Natural killer cell treated with Interleukin-12 subunit alpha and Interleukin-12 subunit beta and Interleukin-15 and Interleukin-18, amount 100 ng/mL, for 72 hours (primary cell): ENCODE results near the gene STIM1. TPM values are rescaled to one million over a fixed set of nuclear protein-coding genes. Genes with fewer than 3 reads are reported as not detected.
"Not testable (repeated sequence)": the region's sequence is repeated elsewhere in the genome, so short reads cannot be mapped to it uniquely, and the experiment has no call there.

Experiments
- ATAC-seq, 2 donors: fragments of 150-1000 bp; cut with Tn5 transposase in 1 of 2; sonication (Bioruptor Pico), chemical (Tn5 transposase) in 1 of 2; 2 replicates each; pipeline ENCODE4 v1.10.0; 2021
- DNase-seq: peaks from one replicate; pipeline ENCODE4 v3.0.0; 2022; ENCODE audit warnings: low spot score
- H3K27ac Mint-ChIP-seq, 2 donors: 1 replicate in 1 of 2; 2 replicates in 1 of 2; pipeline ENCODE4 v1.8.0; 2022; ENCODE audit warnings: mixed read lengths in 2 of 2, mild to moderate bottlenecking in 1 of 2, moderate library complexity in 1 of 2
- H3K27me3 Mint-ChIP-seq, 2 donors: 1 replicate in 1 of 2; 2 replicates in 1 of 2; pipeline ENCODE4 v1.8.0; 2022; ENCODE audit warnings: mixed read lengths in 2 of 2
- H3K36me3 Mint-ChIP-seq: one replicate; pipeline ENCODE4 v1.8.0; 2022; ENCODE audit warnings: mixed read lengths
- H3K4me1 Mint-ChIP-seq, 2 donors: 1 replicate in 1 of 2; 2 replicates in 1 of 2; pipeline ENCODE4 v1.8.0; 2022; ENCODE audit warnings: low read depth in 2 of 2, mixed read lengths in 2 of 2, mild to moderate bottlenecking in 1 of 2
- H3K4me3 Mint-ChIP-seq: one replicate; pipeline ENCODE4 v1.8.0; 2022; ENCODE audit warnings: mixed read lengths
- H3K9me3 Mint-ChIP-seq: 2 replicates; pipeline ENCODE4 v1.8.0; 2022; ENCODE audit warnings: mixed read lengths
- total RNA-seq, 2 donors: library from RNA; stranded (reverse); gene quantifications; one replicate each; pipeline ENCODE4 v1.2.3, GENCODE V29; 2022

STIM1 gene
- total RNA-seq, 2 donors from 2014 or later, result 83.9 to 85.9 TPM

- Mint-ChIP-seq H3K27me3 (no peaks in the 10 kb centered on the region), H3K4me3 (peak within 1 kb of the TSS; percentile 97), H3K36me3 (peaks cover 8% of the 10 kb centered on the region), H3K27ac (peak within 1 kb of the TSS; percentile 94 to 98), H3K9me3 (no peaks in the 10 kb centered on the region), H3K4me1 (peaks cover 49 to 52% of the 10 kb centered on the region in 2 donors)
- DNase-seq (peak; percentile 95), ATAC-seq (peak; percentile 99)
Measured at GRCh38 chr11:4094348-4095291, 239.2 kb downstream of the STIM1 start, which contains the start of gene RRM1. RRM1 (plus strand) TSS chr11:4094799; CDS start chr11:4095013, 214 bp downstream.

DNA sequence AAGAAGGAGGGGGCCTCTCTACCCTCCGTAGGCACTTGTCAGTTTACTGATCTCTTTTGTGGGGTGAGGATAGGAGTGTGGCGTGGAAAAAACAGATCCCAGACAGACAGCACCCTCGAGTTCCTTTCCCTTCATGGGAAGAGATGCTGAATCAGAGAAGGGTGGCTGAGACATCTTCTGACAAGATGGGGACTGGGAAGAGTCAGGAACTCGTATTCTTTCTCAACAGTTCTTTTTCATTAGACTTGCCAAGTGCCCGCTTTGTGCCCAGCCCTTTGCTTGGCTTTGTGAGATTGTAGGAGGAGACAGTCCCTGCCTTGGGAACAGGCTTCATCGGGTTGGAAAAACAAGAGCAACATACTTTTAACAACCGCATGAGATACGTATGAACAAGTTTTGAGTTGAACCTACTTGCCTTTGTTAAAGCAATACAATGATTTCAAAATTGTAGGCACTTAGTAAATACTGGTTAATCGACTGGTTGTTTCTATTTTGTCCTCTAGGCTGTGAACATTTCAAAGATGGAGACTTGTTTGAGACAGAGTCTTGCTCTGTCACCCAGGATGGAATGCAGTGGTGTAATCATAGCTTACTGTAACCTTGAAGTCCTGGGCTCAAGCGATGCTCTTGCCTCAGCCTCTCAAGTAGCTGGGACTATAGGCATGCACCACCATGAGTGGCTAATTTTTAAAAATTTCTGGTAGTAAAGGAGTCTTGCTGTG, 240.2 kb downstream of the STIM1 start:
- DNase-seq (no peak), ATAC-seq (no peak)
- peaks cover 42 to 49% of the 10 kb centered on the region in 2 donors for H3K4me1 Mint-ChIP-seq
- H3K36me3 Mint-ChIP-seq, result peaks cover 11% of the 10 kb centered on the region
- H3K4me3 Mint-ChIP-seq, result peak overlapping the region; percentile 97
- H3K27ac Mint-ChIP-seq, result peak overlapping the region; percentile 94 to 98
- H3K27me3 Mint-ChIP-seq, result no peaks in the 10 kb centered on the region
- H3K9me3 Mint-ChIP-seq, result no peaks in the 10 kb centered on the region

GRCh38 chr11:4098026-4098621, 242.7 kb downstream of the STIM1 start:
- Mint-ChIP-seq H3K36me3 (peaks cover 23% of the 10 kb centered on the region), H3K9me3 (no peaks in the 10 kb centered on the region), H3K4me1 (peaks cover 35 to 47% of the 10 kb centered on the region in 2 donors), H3K27ac (no peak overlapping the region), H3K4me3 (no peak overlapping the region), H3K27me3 (no peaks in the 10 kb centered on the region)
- ATAC-seq (no peak), DNase-seq (no peak)

DNA sequence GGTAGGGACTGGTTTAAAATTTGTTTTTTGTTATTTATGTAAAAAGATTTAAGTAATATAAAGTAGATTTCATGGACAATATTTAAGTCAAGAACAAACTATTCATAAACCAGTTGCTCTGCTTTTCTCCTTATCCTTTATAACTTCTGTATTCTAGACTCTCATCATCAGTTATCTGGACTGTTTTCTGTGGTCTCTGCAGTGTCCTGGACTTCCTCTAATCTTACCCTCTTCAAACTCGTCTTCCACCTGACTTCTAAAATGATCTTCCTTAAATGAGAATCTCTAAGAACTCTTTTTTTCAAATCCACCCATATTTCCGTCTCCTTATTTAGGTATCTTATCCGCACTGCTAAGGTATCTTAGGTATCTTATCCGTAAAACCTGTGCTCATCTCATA, 247.2 kb downstream of the STIM1 start:
- Mint-ChIP-seq H3K36me3 (peaks cover 18% of the 10 kb centered on the region), H3K4me1 (peaks cover 14 to 27% of the 10 kb centered on the region in 2 donors), H3K27ac (no peak overlapping the region), H3K27me3 (no peaks in the 10 kb centered on the region), H3K9me3 (no peaks in the 10 kb centered on the region), H3K4me3 (no peak overlapping the region)
- ATAC-seq (no peak), DNase-seq (no peak)

DNA sequence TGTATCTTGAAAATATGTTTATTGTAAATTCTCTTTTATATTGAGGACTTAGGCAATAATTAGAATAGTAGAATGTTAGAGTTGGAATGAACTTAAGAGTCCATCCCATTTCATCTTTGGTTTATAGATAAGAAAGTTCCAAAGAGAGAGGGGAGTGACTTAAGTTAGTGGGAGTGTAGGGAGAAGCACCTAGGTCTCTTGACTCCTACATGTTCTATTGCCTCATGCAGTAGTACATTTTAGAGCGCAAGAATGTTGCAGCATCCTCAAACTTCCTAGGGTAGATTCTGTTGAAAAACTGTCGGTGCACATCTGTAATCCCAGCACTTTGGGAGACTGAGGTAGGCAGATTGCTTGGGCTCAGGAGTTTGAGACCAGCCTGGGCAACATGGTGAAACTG, 247.8 kb downstream of the STIM1 start:
- peaks cover 21% of the 10 kb centered on the region for H3K36me3 Mint-ChIP-seq
- H3K4me3 Mint-ChIP-seq, result no peak overlapping the region
- no peak for DNase-seq
- no peaks in the 10 kb centered on the region for H3K27me3 Mint-ChIP-seq
- ATAC-seq, result no peak
- H3K27ac Mint-ChIP-seq, result no peak overlapping the region
- H3K4me1 Mint-ChIP-seq, result peaks cover 13 to 27% of the 10 kb centered on the region in 2 donors
- no peaks in the 10 kb centered on the region for H3K9me3 Mint-ChIP-seq

- H3K36me3 Mint-ChIP-seq, result peaks cover 15% of the 10 kb centered on the region
- DNase-seq (no peak), ATAC-seq (no peak)
- H3K27me3 Mint-ChIP-seq, result no peaks in the 10 kb centered on the region
- H3K4me1 Mint-ChIP-seq, result peaks cover 2 to 8% of the 10 kb centered on the region in 2 donors
- H3K9me3 Mint-ChIP-seq, result no peaks in the 10 kb centered on the region
- no peak overlapping the region for H3K27ac Mint-ChIP-seq
- H3K4me3 Mint-ChIP-seq, result no peak overlapping the region
Measured at GRCh38 chr11:4105916-4106315, 250.5 kb downstream of the STIM1 start.

- no peak overlapping the region for H3K27ac Mint-ChIP-seq
- no peak for DNase-seq
- no peak for ATAC-seq
- H3K27me3 Mint-ChIP-seq, result no peaks in the 10 kb centered on the region
- H3K36me3 Mint-ChIP-seq, result peaks cover 29% of the 10 kb centered on the region
- H3K9me3 Mint-ChIP-seq, result no peaks in the 10 kb centered on the region
- peaks cover 0 to 2% of the 10 kb centered on the region in 2 donors for H3K4me1 Mint-ChIP-seq
- H3K4me3 Mint-ChIP-seq, result no peak overlapping the region
Measured at GRCh38 chr11:4111834-4112233, 256.4 kb downstream of the STIM1 start.

DNA sequence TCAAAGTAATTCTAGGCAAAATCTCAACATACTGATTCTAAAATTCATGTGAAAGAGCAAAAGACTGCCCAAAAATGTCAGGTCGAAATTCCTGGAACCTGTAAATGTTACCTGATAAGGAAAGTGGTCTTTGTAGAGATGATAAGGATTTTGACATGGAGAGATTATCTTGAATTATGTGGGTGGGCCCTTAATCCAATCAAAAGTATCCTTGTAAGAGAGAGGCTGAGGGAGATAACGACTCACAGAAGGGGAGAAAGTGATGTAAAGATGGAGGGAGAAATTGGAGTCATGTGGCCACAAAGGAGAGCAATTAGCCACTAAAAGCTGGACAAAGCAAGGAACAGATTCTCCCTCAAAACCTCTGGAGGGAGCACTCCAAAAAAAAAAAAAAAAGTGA, 259.7 kb downstream of the STIM1 start:
- no peak for ATAC-seq
- H3K27me3 Mint-ChIP-seq, result no peaks in the 10 kb centered on the region
- peaks cover 27% of the 10 kb centered on the region for H3K36me3 Mint-ChIP-seq
- no peak overlapping the region for H3K27ac Mint-ChIP-seq
- peaks cover 10% of the 10 kb centered on the region in 2 donors for H3K4me1 Mint-ChIP-seq
- no peak overlapping the region for H3K4me3 Mint-ChIP-seq
- H3K9me3 Mint-ChIP-seq, result no peaks in the 10 kb centered on the region
- DNase-seq, result no peak

- Mint-ChIP-seq H3K27ac (peak overlapping the region; percentile 26 to 49), H3K9me3 (no peaks in the 10 kb centered on the region), H3K4me1 (peaks cover 10% of the 10 kb centered on the region in 2 donors), H3K27me3 (no peaks in the 10 kb centered on the region), H3K4me3 (no peak overlapping the region), H3K36me3 (peaks cover 22% of the 10 kb centered on the region)
- DNase-seq (no peak), ATAC-seq (peak in 1 of 2 donors; percentile 27)
Measured at GRCh38 chr11:4118107-4118506, 262.6 kb downstream of the STIM1 start.

DNA sequence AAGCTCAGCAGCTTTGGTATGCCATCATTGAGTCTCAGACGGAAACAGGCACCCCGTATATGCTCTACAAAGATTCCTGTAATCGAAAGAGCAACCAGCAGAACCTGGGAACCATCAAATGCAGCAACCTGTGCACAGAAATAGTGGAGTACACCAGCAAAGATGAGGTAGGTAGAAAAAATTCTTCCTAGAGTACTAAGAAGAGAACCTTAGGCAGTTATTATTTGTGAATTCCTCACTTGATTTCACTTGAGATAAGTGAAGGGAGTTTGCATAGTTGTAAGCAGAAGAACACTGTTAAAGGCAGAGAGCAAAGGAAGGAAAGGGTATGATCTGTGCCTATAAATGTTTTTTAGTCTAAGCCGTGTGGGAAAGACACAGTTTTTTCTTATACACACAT, 267.8 kb downstream of the STIM1 start:
- Mint-ChIP-seq H3K27me3 (no peaks in the 10 kb centered on the region), H3K9me3 (no peaks in the 10 kb centered on the region), H3K36me3 (peaks cover 49% of the 10 kb centered on the region), H3K27ac (no peak overlapping the region), H3K4me1 (peaks cover 1 to 6% of the 10 kb centered on the region in 2 donors), H3K4me3 (no peak overlapping the region)
- DNase-seq, result no peak
- no peak for ATAC-seq

- DNase-seq (no peak), ATAC-seq (no peak)
- H3K9me3 Mint-ChIP-seq, result no peaks in the 10 kb centered on the region
- H3K36me3 Mint-ChIP-seq, result peaks cover 54% of the 10 kb centered on the region
- no peak overlapping the region for H3K4me3 Mint-ChIP-seq
- H3K27me3 Mint-ChIP-seq, result no peaks in the 10 kb centered on the region
- peaks cover 0 to 4% of the 10 kb centered on the region in 2 donors for H3K4me1 Mint-ChIP-seq
- H3K27ac Mint-ChIP-seq, result no peak overlapping the region
Measured at GRCh38 chr11:4125141-4125540, 269.7 kb downstream of the STIM1 start.

DNA sequence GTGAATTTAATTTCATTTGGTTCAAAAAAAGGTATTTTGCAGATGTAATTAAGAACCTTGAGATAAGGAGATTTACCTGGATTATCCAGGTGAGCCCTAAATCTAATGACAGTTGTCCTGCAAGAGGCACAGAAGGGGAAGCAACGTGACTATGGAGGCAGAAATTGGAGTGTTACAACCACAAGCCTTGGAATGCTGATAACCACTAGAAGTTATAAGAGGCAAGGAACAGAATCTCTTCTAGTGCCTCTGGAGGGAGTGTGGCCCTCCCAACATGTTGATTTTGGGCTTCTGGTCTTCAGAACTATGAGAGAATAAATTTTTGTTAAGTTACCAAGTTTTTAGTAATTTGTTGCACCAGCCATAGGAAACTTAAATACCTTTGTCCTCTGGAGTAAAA, 271.9 kb downstream of the STIM1 start:
- H3K4me1 Mint-ChIP-seq, result peaks cover 0 to 4% of the 10 kb centered on the region in 2 donors
- H3K36me3 Mint-ChIP-seq, result peaks cover 45% of the 10 kb centered on the region
- H3K9me3 Mint-ChIP-seq, result no peaks in the 10 kb centered on the region
- ATAC-seq, result no peak
- no peak overlapping the region for H3K27ac Mint-ChIP-seq
- DNase-seq, result no peak
- H3K27me3 Mint-ChIP-seq, result no peaks in the 10 kb centered on the region
- H3K4me3 Mint-ChIP-seq, result no peak overlapping the region

- ATAC-seq, H3K9me3 Mint-ChIP-seq, DNase-seq, H3K4me1 Mint-ChIP-seq, H3K27me3 Mint-ChIP-seq, H3K4me3 Mint-ChIP-seq, H3K27ac Mint-ChIP-seq: not testable (repeated sequence)
- H3K36me3 Mint-ChIP-seq, result peaks cover 27% of the 10 kb centered on the region
Measured at GRCh38 chr11:4130219-4130618, 274.8 kb downstream of the STIM1 start.
